Left renal pelvis (tissue), 4 donors: ENCODE data around the gene ARAP1. TPM values are rescaled to one million over a fixed set of nuclear protein-coding genes. Genes with fewer than 3 reads are reported as not detected.
A peak's percentile ranks its signal among the peaks of the same experiment; 100 is the strongest.

Source experiments
- DNase-seq, 4 donors: peaks; one replicate each; pipeline ENCODE4 v3.0.0-alpha.2; 2013; ENCODE audit warnings: low read depth in 4 of 4, low spot score in 3 of 4
- polyA plus RNA-seq, 4 donors: library from polyadenylated mRNA; unstranded; fragments of 120-200 nt; gene quantifications; one replicate each; pipeline ENCODE4 v1.2.1, GENCODE V29; 2013; ENCODE audit not compliant: insufficient read length in 4 of 4

The ARAP1 gene
- polyA plus RNA-seq, 4 donors = 68.3 to 108 (median 78.7) TPM

GRCh38 chr11:72671152-72672099 is 80.8 kb downstream of the ARAP1 start:
- DNase-seq = no peak

DNA sequence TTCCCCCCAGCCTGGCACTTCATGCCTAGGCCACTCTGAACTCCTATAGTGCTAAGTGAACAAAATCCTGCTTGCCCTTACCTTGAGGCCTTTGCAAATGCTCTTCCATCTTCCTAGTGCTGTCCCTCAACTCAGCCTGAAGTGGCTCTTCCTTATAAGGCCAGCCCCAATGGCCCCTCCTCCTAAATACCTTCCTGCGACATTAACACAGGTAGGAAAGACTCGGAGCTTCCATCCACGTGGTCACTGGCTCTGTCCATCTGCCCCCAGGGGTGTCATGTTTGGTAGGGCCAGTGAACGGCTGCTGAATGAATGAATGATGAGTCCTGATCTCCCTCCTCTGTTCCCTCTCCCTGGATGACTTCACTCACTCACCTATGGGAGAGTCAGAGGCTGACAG is 82.2 kb downstream of the ARAP1 start:
- no peak for DNase-seq

DNA sequence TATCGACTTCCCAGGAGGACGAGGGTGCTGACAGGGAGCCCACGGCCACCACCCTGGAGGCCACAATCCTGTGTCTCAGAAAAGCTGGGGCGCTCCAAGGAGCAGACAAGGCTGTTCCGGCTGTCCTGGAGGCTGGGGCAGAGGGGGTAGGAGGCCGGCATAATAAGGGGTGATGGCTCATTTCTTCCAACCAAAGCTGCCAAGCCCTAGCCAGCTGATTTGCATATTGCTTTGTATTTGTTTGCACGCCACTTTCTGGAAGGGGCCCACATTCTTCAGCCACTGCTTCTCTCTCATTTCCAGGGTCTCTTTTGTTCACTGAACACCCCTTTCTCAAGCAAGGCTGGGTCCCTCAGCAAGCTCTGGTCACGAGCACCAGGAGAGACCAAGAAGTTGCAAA is 82.7 kb downstream of the ARAP1 start:
- DNase-seq = no peak

GRCh38 chr11:72668629-72669347 is 83.4 kb downstream of the ARAP1 start:
- DNase-seq = peak in 1 of 4 donors; percentile 17

DNA sequence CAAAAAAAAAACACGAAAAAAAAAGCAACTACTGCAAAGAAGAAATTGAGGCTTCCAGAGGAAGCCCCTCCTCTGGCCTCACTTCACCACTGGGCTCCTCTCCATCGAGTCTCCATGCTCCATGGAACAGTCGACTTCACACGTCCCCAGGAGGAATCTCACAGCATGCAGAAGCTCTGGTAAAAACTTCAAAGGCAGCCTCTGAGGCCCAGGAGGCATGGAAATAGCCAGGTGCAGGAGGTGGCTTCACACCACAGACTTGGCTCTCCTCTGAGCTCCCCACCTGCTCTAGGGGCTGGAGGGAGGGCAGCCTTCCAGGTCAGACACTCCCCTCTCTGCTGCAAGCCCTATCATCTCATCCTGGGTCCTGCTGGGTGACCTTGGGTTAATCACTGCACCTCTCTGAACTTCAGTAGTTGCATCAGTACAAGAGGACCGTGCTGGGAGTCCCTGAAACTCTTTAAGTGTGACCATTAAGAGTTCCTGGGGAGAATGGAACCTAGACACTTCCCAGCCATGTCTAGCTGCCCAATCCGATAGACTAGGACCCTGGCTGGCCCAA is 86.2 kb downstream of the ARAP1 start:
- DNase-seq = no peak

DNA sequence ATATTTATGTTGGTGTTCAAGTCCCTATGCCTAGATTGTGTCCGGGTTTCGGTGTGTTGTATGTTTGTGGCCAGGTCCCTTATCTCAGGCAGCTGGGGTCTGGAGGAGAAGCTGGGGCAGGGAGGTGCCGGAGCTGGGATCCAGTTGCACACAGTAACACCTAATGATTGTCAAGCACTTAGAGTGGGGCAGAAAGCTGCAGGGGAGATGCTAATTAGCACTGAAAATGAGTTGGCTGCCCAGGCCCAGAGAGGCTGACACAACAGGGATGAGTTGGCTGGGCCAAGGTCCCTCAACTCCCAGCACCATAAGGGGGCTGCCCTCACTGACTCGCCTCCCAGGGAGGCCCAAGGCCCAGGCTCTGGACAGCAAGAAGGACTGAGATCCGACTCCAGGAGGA is 90.2 kb downstream of the ARAP1 start:
- no peak for DNase-seq

DNA sequence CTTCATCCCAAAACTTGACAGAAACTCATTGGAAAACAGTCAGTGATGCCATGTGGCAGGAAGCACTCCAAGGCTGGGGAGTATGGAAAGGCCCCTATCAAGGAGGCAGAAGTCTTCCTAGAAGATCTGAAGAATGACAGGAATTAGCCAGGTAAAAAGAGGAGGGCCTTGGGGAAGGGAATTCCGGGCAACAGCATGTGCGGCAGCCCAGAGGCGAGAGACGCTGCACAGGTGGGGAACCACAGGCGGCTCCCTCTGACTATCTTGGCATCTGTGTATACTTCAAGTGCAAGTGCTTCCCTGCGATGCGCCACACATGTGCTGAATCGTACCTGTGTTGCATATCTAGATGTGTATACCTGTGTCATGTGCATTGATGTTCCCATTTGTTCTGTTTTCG is 90.7 kb downstream of the ARAP1 start:
- no peak for DNase-seq

DNA sequence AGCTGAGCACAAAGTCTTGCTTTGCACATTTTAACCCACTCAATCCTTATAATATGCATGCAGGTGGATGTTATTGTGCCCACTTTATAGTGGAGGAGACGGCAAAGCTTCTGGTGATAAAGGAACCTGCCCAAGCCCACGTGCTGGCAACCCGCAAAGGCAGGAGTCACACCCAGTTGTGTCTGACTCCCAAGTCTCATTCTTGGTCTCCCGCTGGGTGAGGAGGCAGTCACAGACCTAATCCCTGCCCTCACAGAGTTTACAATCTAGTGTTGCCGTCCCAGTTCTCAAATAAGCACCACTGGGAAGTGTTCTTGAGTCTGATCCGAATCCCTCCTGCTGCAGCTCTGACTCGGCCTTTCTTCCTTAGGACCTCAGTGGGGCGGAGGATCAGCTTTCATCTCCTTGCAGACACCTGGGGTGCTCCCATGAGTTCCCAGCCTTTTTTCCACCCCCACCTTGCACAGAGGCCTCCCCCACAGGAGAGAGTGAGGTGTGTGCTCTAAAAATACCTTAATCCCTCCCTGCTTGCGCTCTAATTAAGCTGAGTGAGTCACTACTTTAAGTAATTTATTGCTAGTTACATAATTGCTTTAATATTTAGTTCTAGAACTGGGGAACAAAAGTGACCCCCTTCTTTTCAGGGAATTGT is 93.1 kb downstream of the ARAP1 start:
- no peak for DNase-seq

DNA sequence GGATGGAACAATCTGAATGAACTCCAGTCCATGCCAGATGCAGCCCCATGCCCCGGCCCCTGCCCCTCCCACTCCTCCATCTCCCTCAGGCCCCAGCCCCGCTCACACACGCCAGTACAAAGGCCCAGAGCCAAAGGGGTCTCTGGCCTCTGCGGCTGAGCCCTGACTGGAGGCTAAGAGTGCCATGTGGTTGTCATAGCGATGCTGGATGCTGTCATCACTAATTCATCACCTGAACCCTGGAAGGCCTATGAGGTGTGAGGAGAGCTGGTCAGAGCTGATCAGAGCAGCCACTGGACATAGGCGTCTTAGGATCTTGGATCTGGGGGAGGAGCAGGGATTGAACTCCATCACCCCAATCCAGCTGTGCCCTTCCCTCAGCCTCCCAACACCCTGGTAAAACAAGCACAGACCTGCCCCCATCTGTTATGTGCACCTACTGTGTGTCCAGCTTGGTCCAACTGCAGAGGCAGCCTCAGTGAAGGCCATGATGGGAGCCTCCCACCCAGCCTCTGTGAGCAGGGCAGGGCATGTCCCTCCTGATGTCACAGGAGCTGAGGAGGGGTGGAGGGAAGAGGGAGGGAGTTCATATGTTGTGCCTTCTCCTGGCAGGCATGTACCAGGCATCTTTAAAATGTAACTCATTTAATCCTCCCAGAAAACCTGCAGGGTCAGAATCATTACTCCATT is 94.7 kb downstream of the ARAP1 start:
- no peak for DNase-seq

DNA sequence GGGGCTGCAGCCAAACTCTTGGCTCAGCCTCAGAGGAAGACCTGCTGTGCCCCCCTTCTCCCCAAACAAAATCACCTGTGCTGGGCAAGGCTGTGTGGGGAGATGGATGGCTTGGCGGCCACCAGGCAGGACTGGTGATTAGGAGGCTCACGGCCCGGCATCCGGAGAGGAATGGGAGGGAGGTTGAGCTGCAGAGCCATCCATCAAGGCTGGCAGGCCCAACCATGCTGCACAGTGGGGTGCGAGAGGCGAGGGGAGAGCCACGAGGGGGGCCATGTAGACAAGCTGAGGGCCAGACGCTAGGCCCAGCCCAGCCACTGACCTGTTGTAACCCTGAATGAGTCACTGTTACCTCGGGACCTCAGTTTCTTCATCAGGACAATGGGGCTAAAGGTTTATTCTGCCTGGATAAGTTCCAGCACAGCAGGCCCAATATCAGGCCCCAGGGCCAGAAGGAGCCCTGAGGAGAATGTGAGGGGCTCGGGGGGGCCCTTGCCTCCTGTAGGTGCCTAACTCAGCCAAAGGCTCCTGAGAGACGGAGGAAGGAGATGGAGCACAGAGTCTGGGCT is 96.2 kb downstream of the ARAP1 start:
- no peak for DNase-seq

DNA sequence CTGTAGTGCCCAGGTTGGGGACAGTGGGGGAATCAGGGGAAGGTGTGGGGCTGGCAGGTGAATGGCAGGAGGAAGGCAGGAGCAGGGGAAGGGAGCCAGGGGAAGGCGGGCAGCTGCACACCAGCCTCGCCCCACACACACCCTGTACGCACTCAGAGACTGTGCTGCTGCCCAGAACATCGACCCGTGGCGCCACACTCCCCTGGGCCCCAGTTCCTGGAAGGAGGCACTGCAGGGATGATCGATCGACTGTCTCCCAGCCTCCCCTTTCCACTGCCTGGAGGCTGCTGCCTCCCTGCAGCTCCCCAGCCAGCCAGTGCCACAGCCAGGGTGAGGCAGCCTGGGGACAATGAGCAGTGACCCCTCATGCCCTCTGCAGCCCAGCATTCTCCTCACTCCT is 97.2 kb downstream of the ARAP1 start:
- DNase-seq = no peak

DNA sequence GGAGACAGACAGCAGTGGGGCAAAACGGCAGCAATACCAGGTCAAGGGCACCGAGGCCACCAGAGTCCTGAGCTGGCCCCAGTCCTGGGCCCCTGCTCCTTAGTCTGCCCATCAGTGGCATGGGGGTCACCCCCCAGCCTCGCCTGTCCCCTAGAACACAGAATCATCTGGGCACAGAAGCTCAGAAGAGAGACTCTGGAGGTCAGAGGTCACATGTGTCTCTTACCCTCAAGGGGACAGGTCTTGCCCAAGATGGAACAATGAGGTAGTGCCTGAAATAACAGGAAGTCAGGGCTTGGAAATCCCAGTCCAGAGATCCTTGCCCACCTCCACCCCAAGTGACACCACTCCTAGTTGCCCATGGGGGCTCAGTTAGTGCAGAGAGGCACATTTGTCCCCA is 98.6 kb downstream of the ARAP1 start:
- DNase-seq = no peak

DNA sequence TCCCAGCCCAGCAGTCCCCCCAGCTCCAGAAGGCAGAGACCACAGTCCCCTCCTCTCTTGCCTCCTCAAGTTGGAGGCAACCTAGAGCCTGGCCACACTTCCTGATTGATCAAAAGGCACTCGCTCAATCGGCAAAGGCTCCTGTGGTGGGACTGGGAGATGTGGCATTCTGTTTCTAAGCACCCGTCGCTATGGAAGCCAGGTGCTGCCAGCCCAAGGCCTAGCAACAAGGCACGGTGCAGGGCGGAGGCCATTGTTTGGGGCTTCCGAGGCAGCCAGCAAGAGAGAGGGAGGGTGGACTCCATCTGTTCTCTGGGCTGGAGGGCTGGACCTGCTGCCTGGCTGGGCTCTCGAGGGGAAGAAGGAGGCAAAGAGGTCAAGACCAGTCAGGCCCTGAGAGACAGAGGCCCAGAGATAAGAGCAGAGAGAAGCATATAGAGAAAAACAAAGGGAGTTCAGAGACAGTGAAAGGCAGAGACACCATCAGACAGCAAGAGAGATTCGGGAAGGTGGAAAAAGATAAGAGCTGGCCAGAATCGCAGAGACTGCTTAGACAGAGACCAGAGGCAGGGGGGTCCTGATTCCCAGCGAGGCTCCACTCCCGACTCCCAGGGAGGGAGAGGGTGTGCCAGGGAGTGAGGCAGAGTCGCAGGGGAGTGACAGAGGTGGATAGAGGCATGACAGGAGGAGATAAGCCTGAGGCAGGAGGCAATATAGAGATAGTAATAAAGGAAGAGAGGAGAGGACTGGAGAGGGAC is 99.2 kb downstream of the ARAP1 start:
- DNase-seq = no peak

DNA sequence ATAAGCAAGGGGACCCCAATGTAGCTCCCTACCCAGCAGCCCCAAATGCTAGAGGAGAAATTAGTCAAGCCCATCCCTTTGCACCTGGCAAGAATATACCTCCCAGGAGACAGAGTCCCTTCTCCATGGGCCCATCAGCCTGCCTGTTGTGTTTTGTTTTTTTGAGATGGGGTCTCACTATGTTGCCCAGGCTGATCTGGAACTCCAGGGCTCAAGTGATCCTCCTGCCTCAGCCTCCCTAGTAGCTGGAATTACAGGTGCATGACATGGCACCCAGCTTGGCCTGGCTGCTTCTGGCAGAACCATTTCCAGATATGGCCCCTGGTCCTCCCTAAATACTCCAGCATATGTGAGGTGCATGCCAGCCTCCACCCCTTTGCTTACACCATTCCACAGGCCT is 100.1 kb downstream of the ARAP1 start:
- no peak for DNase-seq

DNA sequence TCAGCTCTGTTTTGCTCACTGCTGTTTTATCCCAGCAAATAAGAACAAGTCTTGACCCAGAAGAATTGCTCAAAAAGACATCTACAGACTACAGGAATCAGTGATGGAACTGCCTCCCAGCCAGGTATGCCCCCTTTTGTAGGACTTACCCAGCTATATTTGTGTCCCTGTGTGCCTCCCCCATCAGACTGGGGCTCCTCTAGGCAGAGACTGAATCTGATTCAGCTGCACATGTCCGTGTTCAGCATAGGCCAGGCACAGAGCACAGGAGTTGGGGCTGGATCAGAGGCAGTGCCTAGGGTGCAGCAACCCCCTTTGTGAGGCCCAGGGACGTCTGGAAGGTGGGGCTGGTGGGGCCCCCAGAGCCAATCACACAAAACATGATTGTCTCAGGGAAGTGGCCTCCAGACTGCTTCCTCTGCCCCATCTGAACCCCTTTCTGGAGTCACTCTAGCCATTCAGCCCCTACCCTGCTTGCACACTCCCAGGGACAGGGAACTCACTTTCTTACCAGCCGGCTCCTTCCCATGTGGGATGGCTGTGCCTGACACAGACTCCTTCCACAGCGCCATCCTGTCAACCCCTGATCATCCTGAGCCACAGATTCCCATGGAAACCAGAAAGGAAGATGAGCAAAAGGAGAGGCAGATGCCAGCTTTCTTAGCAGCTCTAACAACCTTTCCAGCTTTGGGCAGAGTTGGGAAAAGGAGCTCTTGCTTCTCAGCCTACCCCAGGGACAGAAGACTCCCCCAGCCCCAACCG is 102.8 kb downstream of the ARAP1 start:
- no peak for DNase-seq

- DNase-seq = no peak
These were observed 103.6 kb downstream of the ARAP1 start for GRCh38 chr11:72648384-72649136.

- DNase-seq = no peak
These were observed 104.3 kb downstream of the ARAP1 start for GRCh38 chr11:72647882-72648281.

DNA sequence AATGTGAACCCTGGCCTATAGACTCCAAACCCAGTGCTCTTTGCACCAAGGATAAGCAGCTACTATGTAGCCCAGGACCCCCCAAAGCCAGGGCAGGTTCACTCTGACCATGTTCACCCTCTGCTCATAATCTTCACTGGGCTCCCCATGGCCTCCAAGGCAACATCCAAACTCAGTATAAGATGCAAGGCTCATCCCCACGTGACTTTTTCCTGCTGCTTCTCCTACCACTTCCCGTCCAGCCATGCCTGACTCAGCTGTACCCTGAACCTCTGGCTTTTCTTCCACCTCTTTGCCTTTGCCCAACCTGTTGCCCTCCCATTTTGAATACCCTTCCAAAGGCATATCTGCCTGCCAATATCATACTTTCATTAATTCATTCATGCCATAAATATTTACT is 105.7 kb downstream of the ARAP1 start:
- DNase-seq = no peak
